Fibroblast of lung (primary cell): ENCODE results near the gene EPB42. TPM values are rescaled to one million over a fixed set of nuclear protein-coding genes. Genes with fewer than 3 reads are reported as not detected.

Experiments
- DNase-seq, 2 donors: peaks; one replicate each; pipeline versions ENCODE4 v3.0.0 to v3.0.0-alpha.2; 2010; ENCODE audit warnings: low read depth in 2 of 2
- H2AFZ ChIP-seq: 2 replicates; pipeline ENCODE4 v1.5.1; 2012; ENCODE audit warnings: low read length, control low read depth, inconsistent platforms
- H3K27ac ChIP-seq: 2 replicates; pipeline ENCODE4 v1.5.1; 2011; ENCODE audit warnings: low read length, control low read depth; ENCODE audit not compliant: insufficient read depth
- H3K27me3 ChIP-seq: 2 replicates; pipeline ENCODE4 v1.5.1; 2011; ENCODE audit warnings: mild to moderate bottlenecking, low read length; ENCODE audit not compliant: control insufficient read depth, insufficient read depth
- H3K36me3 ChIP-seq: 2 replicates; pipeline ENCODE4 v1.5.1; 2011; ENCODE audit warnings: low read length; ENCODE audit not compliant: control insufficient read depth, insufficient read depth
- H3K4me1 ChIP-seq: 2 replicates; pipeline ENCODE4 v1.5.1; 2011; ENCODE audit warnings: low read length; ENCODE audit not compliant: control insufficient read depth, insufficient read depth; ENCODE audit errors: extremely low read depth
- H3K4me2 ChIP-seq: 2 replicates; pipeline ENCODE4 v1.5.1; 2011; ENCODE audit warnings: low read length, control low read depth; ENCODE audit not compliant: insufficient read depth; ENCODE audit errors: extremely low read depth
- H3K4me3 ChIP-seq, 4 experiments: fragments of 200-600 bp in 1 of 4; sonication (generic) in 1 of 4; replicated peaks in 1 of 4; 2 replicates each; pipeline ENCODE4 v1.5.1; 2011 to 2016; ENCODE audit warnings: low read length in 4 of 4, low read depth in 3 of 4, mild to moderate bottlenecking in 3 of 4, control low read depth in 2 of 4, inconsistent platforms in 1 of 4, mixed read lengths in 1 of 4; ENCODE audit not compliant: insufficient read depth in 1 of 4; ENCODE audit errors: control extremely low read depth in 1 of 4
- H3K79me2 ChIP-seq: 2 replicates; pipeline ENCODE4 v1.5.1; 2012; ENCODE audit warnings: mild to moderate bottlenecking, low read length, inconsistent platforms; ENCODE audit not compliant: control insufficient read depth, insufficient read depth
- H3K9ac ChIP-seq: 2 replicates; pipeline ENCODE4 v1.5.1; 2011; ENCODE audit warnings: mild to moderate bottlenecking, low read length, control low read depth; ENCODE audit not compliant: insufficient read depth
- H3K9me3 ChIP-seq: 2 replicates; pipeline ENCODE4 v1.5.1; 2012; ENCODE audit warnings: low read depth, low read length; ENCODE audit not compliant: control insufficient read depth, insufficient read depth
- H4K20me1 ChIP-seq: 2 replicates; pipeline ENCODE4 v1.5.1; 2011; ENCODE audit warnings: low read length; ENCODE audit not compliant: control insufficient read depth, insufficient read depth; ENCODE audit errors: extremely low read depth
- EZH2 ChIP-seq: IDR thresholded peaks from 2 replicates; pipeline ENCODE4 v1.5.1; 2012; ENCODE audit warnings: low read length, control low read depth, mild to moderate bottlenecking; ENCODE audit errors: missing control alignments
- polyA plus RNA-seq, 2 donors: library from polyadenylated mRNA; depleted of rRNA in 1 of 2; stranded (reverse) in 1 of 2; unstranded in 1 of 2; fragments of >200 nt; gene quantifications; 2 replicates each; pipeline ENCODE4 v1.2.1, GENCODE V29; 2011 to 2012; ENCODE audit warnings: missing spikeins in 1 of 2
- total RNA-seq: library from RNA; depleted of rRNA; stranded (reverse); fragments of >200 nt; gene quantifications from 2 replicates; pipeline ENCODE4 v1.2.1, GENCODE V29; 2014
- TF ChIP-seq, protein P1 (sequence below), 2 donors: IDR thresholded peaks in 1 of 2; conservative IDR thresholded peaks in 1 of 2; 1 replicate in 1 of 2; 2 replicates in 1 of 2; pipeline ENCODE4 v1.5.1; 2011 to 2012; ENCODE audit warnings: low read length in 2 of 2, control low read depth in 1 of 2, inconsistent platforms in 1 of 2, low read depth in 1 of 2, mild to moderate bottlenecking in 1 of 2

The EPB42 gene
- total and polyA plus RNA-seq, 2 donors (not counting 1 experiment from before 2014, with no cell fraction given), result not detected

DNA sequence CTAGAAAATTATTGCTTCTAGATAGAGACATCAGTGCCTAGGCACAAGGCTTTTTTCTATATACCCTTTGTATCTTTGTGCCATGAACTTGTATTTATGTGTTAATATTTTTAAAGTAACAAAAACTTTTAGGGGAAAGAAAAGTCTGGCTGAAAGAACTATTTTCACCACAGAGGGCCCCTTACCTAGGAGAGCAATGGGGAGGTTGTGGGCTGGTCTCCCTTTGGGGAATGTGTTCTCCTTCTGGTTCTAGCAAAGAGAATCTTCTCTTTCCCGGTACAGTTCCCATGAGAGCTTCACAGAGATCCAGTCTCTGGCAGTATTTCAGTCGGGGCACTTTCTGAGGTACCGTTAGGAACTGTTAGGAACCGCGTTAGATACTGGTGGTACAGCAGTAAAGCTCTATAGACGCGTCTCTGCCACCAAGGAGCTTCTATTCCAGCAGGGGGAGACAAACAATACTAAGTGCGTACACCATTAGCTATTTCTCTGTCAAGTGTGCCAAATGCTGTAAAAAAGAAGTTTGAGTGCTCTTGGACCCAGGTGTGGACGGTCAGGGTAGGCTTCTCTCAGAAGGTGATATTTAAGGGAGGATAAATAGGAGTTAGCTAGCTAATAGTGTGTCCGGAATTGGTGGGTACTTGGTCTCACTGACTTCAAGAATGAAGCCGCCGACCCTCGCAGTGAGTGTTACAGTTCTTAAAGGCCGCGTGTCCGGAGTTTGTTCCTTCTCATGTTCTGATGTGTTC is 4.6 kb upstream of the EPB42 start:
- Histone ChIP-seq H3K9me3 (no peaks in the 10 kb centered on the region), H3K27ac (no peak overlapping the region), H3K36me3 (no peaks in the 10 kb centered on the region), H4K20me1 (no peaks in the 10 kb centered on the region), H3K4me2 (no peak overlapping the region), H3K9ac (no peak overlapping the region), H3K4me3 (no peak overlapping the region), H3K4me1 (no peaks in the 10 kb centered on the region), H2AFZ (no peak overlapping the region), H3K79me2 (no peaks in the 10 kb centered on the region), H3K27me3 (peaks cover 5% of the 10 kb centered on the region)
- no peak for TF ChIP-seq EZH2
- TF ChIP-seq, protein P1, sequence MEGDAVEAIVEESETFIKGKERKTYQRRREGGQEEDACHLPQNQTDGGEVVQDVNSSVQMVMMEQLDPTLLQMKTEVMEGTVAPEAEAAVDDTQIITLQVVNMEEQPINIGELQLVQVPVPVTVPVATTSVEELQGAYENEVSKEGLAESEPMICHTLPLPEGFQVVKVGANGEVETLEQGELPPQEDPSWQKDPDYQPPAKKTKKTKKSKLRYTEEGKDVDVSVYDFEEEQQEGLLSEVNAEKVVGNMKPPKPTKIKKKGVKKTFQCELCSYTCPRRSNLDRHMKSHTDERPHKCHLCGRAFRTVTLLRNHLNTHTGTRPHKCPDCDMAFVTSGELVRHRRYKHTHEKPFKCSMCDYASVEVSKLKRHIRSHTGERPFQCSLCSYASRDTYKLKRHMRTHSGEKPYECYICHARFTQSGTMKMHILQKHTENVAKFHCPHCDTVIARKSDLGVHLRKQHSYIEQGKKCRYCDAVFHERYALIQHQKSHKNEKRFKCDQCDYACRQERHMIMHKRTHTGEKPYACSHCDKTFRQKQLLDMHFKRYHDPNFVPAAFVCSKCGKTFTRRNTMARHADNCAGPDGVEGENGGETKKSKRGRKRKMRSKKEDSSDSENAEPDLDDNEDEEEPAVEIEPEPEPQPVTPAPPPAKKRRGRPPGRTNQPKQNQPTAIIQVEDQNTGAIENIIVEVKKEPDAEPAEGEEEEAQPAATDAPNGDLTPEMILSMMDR (conservative IDR thresholded peaks at IDR 0.05 in 1 of 2, IDR thresholded peaks at IDR 0.05 in 1 of 2; ENCODE audit: low read depth in 1 of 2, low read length in 2 of 2), result peak; percentile 85 to 87
- DNase-seq, result peak; percentile 55 to 68

DNA sequence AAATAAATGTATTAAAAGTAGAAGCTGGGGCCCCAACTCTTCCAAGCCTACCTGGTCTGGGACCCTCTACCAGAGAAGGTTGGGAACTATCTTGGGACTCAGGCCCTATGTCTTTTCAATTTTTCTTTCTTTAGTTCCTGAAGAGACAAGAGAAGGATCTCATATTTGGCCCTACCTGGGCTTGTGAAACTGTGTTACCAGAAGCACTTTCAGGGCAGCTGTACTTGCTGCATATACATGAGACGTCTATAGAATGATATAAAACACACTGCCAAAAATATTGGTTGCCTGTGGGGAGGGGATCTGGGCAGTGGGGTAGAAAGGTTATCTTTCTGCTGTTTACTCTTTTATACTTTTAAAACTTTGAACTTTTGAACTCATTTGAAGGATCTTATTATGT is 604 bp upstream of the EPB42 start:
- Histone ChIP-seq H3K36me3 (no peaks in the 10 kb centered on the region), H3K4me3 (no peak overlapping the region), H3K4me2 (no peak overlapping the region), H2AFZ (no peak overlapping the region), H3K4me1 (no peaks in the 10 kb centered on the region), H3K79me2 (no peaks in the 10 kb centered on the region), H3K27ac (no peak overlapping the region), H4K20me1 (no peaks in the 10 kb centered on the region), H3K27me3 (peaks cover 7% of the 10 kb centered on the region), H3K9me3 (no peaks in the 10 kb centered on the region), H3K9ac (no peak overlapping the region)
- DNase-seq, result no peak
- TF ChIP-seq, protein P1 (conservative IDR thresholded peaks at IDR 0.05 in 1 of 2, IDR thresholded peaks at IDR 0.05 in 1 of 2; ENCODE audit: low read depth in 1 of 2, low read length in 2 of 2), result no peak
- no peak for TF ChIP-seq EZH2

DNA sequence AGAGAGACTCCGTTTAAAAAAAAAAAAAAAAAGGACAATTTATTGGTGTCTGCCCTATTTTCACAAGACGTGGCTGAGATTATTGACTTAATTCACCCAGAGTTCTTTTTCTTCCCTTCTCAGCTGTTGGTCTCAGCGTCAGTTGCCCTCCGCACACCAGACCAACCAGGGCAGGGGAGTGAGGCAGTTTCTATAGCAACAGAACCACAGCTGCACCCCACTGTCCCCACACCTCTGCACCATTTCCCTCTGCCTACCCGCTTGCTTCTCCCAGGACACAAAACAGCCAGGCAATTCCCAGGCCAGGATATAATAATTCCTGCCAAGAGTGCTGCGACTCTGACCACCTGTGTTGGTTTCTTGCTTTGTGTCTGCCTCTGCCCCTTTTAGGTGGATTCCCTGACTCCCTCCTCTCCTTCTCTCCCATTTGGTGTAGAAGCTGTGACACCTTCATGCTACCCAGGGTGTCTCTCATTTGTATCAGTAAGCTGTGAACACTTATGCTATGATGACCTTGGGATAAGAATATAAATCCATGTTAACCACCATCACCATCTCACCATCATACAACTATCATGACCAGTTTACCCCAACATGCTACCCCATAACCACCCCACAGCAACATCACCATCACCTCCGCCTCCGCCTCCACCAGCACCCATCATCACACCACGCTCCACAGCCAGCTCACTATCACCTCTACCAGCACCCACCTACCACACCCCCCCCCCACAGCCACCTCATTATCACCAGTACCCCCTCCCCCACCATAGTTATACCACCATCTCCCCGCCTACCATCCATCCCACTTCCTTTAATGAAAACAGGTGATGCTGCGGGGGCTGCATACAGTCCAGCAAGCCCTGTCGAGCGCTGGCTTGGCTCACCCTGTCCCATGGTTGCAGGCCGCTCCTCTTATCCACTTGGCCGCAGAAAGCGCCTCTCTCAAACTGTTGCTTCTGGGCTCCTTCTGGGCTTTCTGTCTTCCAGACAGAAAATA is 589 bp downstream of the EPB42 start:
- H3K27ac ChIP-seq, result no peak overlapping the region
- no peak overlapping the region for H3K9ac ChIP-seq
- H3K4me2 ChIP-seq, result no peak overlapping the region
- H3K4me3 ChIP-seq, result no peak overlapping the region
- H3K27me3 ChIP-seq, result peaks cover 7% of the 10 kb centered on the region
- no peaks in the 10 kb centered on the region for H3K4me1 ChIP-seq
- DNase-seq, result no peak
- H4K20me1 ChIP-seq, result no peaks in the 10 kb centered on the region
- no peaks in the 10 kb centered on the region for H3K79me2 ChIP-seq
- H2AFZ ChIP-seq, result no peak overlapping the region
- H3K9me3 ChIP-seq, result no peaks in the 10 kb centered on the region
- H3K36me3 ChIP-seq, result no peaks in the 10 kb centered on the region
- TF ChIP-seq, protein P1 (conservative IDR thresholded peaks at IDR 0.05 in 1 of 2, IDR thresholded peaks at IDR 0.05 in 1 of 2; ENCODE audit: low read depth in 1 of 2, low read length in 2 of 2), result no peak
- no peak for TF ChIP-seq EZH2
